T-helper 2 cell treated with Interferon-gamma antibody and Interleukin-4, amounts not matched to agents 5 μg/mL and 100 μg/mL, for 36 hours (primary cell): ENCODE data around the gene IRF2.
A peak's percentile ranks its signal among the peaks of the same experiment; 100 is the strongest.

Experiments
- DNase-seq: peaks from one replicate; pipeline ENCODE4 v3.0.0; 2021; ENCODE audit warnings: low spot score
- H3K27ac Mint-ChIP-seq: one replicate; pipeline ENCODE4 v1.8.0; 2021; ENCODE audit warnings: mild to moderate bottlenecking, mixed read lengths
- H3K27me3 Mint-ChIP-seq: one replicate; pipeline ENCODE4 v1.8.0; 2021; ENCODE audit warnings: low read depth, mixed read lengths
- H3K36me3 Mint-ChIP-seq: one replicate; pipeline ENCODE4 v1.8.0; 2021; ENCODE audit warnings: low read depth, mixed read lengths
- H3K4me1 Mint-ChIP-seq: one replicate; pipeline ENCODE4 v1.8.0; 2021; ENCODE audit warnings: low read depth, mixed read lengths
- H3K4me3 Mint-ChIP-seq: one replicate; pipeline ENCODE4 v1.8.0; 2022; ENCODE audit warnings: mild to moderate bottlenecking, moderate library complexity, mixed read lengths
- H3K9me3 Mint-ChIP-seq: one replicate; pipeline ENCODE4 v1.8.0; 2021; ENCODE audit warnings: mixed read lengths

Gene IRF2

DNA sequence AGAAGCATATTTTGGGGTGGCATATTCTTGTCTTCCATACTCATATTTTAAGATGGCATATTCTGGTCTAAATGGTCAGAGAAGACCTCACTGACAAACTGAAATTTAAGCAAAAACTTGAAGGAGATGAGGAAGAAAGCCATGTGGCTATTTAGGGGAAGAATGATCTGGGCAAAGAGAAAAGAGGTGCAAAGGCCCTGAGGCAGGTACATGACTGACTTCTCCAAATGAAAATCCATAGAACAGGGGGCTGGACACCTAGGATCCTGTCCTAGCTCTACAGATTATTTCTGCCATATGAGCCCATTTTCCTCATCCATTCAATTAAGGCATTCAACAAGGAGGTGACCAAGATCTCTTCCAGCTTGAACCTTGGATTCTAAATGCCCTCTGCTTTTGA, 105.6 kb downstream of the IRF2 start:
- Mint-ChIP-seq H3K4me1 (peaks cover 6% of the 10 kb centered on the region), H3K4me3 (no peak overlapping the region), H3K9me3 (no peaks in the 10 kb centered on the region), H3K36me3 (no peaks in the 10 kb centered on the region), H3K27ac (no peak overlapping the region), H3K27me3 (no peaks in the 10 kb centered on the region)
- DNase-seq: no peak

GRCh38 chr4:184368290-184368689, 106.1 kb downstream of the IRF2 start:
- H3K36me3 Mint-ChIP-seq: no peaks in the 10 kb centered on the region

DNA sequence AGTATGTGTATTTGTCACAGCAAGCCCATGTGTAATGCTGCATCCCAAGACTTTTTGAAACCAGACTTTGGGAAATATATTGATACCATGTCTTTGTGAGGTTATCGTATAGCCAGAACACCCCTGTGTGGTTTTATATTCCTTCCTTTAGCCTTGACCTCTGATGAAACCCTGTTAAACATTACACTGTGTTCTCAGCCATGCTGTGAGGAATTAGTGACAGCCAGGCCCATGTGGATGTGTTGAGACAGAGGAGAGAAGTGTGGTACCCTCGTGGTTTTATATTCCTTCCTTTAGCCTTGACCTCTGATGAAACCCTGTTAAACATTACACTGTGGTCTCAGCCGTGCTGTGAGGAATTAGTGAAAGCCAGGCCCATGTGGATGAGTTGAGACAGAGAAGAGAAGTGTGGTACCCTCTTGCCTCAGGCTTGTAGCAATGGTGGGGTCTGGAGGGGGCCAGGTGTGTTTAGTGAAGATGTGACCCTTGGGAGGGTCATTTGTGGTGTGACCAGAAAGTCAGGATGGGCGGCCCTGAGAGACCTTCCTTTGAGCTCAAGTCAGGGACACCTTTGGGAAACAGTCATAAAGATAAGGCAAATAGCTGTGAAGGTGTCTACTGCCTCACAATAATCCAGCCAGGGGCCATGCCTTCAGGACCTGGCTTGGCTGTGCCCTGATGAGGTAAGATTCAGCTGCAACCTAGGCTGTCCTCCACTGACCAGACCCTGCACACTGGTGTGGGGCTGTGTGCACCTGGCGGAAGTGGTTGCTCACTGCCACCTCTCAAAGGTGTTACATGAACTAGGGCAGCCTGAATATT, 110.0 kb downstream of the IRF2 start:
- no peak for DNase-seq
- no peak overlapping the region for H3K4me3 Mint-ChIP-seq
- no peaks in the 10 kb centered on the region for H3K9me3 Mint-ChIP-seq
- H3K4me1 Mint-ChIP-seq: peaks cover 4% of the 10 kb centered on the region
- no peaks in the 10 kb centered on the region for H3K36me3 Mint-ChIP-seq
- no peaks in the 10 kb centered on the region for H3K27me3 Mint-ChIP-seq
- H3K27ac Mint-ChIP-seq: no peak overlapping the region

More at GRCh38 chr4:184368290-184368689, 106.1 kb downstream of the IRF2 start:
- no peaks in the 10 kb centered on the region for H3K27me3 Mint-ChIP-seq
- H3K27ac Mint-ChIP-seq: no peak overlapping the region
- no peak overlapping the region for H3K4me3 Mint-ChIP-seq
- no peaks in the 10 kb centered on the region for H3K9me3 Mint-ChIP-seq
- DNase-seq: no peak
- H3K4me1 Mint-ChIP-seq: peaks cover 2% of the 10 kb centered on the region

DNA sequence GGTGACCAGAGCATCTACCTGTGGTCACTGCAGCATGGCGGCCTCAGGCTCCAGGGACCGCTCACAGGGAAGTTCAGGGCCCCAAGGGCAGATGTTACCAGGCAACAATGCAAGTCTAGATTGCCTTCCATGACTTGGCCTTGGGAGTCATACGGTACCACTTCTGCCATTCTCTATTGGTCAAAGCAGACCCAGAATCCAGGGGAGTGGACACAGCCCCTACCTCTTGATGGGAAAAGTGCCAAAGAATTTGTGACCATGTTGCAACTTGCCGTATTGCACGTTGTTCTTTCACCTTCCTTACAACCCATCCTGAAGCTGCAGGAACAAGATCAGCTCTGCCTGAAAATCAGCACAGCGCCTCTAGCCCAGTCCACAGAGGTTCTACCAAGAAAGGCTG, 111.1 kb downstream of the IRF2 start:
- Mint-ChIP-seq H3K4me1 (peaks cover 4% of the 10 kb centered on the region), H3K36me3 (no peaks in the 10 kb centered on the region), H3K27ac (no peak overlapping the region), H3K9me3 (no peaks in the 10 kb centered on the region), H3K27me3 (no peaks in the 10 kb centered on the region), H3K4me3 (no peak overlapping the region)
- no peak for DNase-seq

GRCh38 chr4:184362396-184362795, 112.0 kb downstream of the IRF2 start:
- H3K4me1 Mint-ChIP-seq: peaks cover 4% of the 10 kb centered on the region
- DNase-seq: no peak
- H3K36me3 Mint-ChIP-seq: no peaks in the 10 kb centered on the region
- no peaks in the 10 kb centered on the region for H3K27me3 Mint-ChIP-seq
- H3K4me3 Mint-ChIP-seq: no peak overlapping the region
- peaks cover 4% of the 10 kb centered on the region for H3K9me3 Mint-ChIP-seq
- no peak overlapping the region for H3K27ac Mint-ChIP-seq

GRCh38 chr4:184361443-184361842, 112.9 kb downstream of the IRF2 start:
- H3K27me3 Mint-ChIP-seq: no peaks in the 10 kb centered on the region
- no peak overlapping the region for H3K4me3 Mint-ChIP-seq
- H3K4me1 Mint-ChIP-seq: peaks cover 1% of the 10 kb centered on the region
- H3K9me3 Mint-ChIP-seq: peaks cover 4% of the 10 kb centered on the region
- H3K27ac Mint-ChIP-seq: no peak overlapping the region
- no peak for DNase-seq
- no peaks in the 10 kb centered on the region for H3K36me3 Mint-ChIP-seq

DNA sequence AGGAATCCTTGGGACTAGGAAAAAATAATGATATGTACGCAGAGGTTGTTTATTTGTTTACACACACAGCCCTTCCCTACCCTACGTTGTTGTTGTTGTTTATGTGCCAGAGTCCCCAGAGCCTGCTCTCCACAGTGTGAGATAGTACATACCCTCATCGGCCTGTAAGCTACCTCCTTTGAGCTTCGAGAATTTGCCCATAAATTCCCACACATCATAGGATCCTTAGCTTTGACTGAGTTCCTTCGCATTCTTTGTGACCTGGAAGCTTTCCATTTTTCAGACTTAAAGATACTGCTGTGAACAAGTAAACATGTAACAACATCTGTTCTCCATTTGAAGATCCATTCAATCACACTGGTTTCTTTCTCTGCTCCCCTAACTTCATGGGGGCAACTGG, 114.5 kb downstream of the IRF2 start:
- H3K27ac Mint-ChIP-seq: no peak overlapping the region
- peaks cover 10% of the 10 kb centered on the region for H3K4me1 Mint-ChIP-seq
- peaks cover 4% of the 10 kb centered on the region for H3K9me3 Mint-ChIP-seq
- no peaks in the 10 kb centered on the region for H3K36me3 Mint-ChIP-seq
- H3K4me3 Mint-ChIP-seq: no peak overlapping the region
- DNase-seq: no peak
- H3K27me3 Mint-ChIP-seq: no peaks in the 10 kb centered on the region

DNA sequence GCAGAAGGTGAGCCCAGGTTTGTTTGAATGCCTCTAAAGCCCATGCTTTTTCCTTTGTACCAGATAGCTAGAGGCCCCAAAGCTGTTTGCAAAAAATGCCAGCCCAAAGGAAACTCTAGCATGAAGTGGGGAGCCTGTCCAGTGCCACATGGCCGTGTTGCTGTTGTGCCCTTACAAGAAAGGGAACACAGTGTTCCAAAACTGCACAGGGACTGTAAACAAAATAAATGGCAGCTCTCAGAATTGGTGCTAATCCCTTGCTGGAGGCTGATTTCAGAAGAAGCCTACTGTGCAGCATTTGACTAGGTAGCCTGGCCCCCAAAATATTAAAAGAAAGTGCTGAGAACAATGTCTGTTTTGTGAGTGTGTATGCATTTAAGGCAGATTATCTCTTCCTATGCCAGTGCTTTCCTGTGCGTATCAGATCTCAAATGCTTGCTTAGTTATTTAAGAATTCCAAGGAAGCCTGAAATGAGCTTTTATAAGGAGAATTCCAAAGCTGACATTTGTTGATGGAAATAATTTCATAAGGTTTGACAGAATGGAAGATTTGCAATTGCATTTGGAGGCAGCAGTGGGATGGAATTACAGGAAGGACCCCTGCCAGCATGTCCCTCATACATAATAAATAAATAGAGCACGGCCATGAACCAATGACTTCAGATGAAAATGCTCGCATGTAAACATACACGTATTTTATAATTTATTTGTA, 115.7 kb downstream of the IRF2 start:
- H3K27me3 Mint-ChIP-seq: no peaks in the 10 kb centered on the region
- DNase-seq: no peak
- no peaks in the 10 kb centered on the region for H3K36me3 Mint-ChIP-seq
- no peak overlapping the region for H3K4me3 Mint-ChIP-seq
- peaks cover 14% of the 10 kb centered on the region for H3K4me1 Mint-ChIP-seq
- peaks cover 4% of the 10 kb centered on the region for H3K9me3 Mint-ChIP-seq
- H3K27ac Mint-ChIP-seq: no peak overlapping the region

DNA sequence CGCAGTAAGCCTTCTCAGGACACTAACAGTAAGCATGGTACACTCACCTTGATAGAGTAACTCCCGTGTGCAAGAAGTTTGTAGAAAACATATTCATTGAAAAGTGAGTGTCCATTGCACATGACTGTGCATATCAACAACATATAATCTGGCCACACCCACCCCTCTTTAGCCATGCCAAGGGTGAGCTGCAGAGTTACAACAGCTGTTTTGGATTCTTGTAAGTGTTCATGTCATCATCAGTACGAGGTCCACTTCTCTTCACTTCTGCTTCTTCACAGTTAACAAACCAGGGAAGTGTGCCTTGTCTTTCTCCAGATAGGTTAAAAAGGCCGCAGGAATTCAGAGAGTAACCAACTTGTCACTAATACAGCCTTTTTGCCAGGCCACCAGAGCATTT, 116.6 kb downstream of the IRF2 start:
- Mint-ChIP-seq H3K4me1 (peaks cover 14% of the 10 kb centered on the region), H3K9me3 (peaks cover 4% of the 10 kb centered on the region), H3K27ac (no peak overlapping the region), H3K27me3 (no peaks in the 10 kb centered on the region), H3K4me3 (no peak overlapping the region), H3K36me3 (no peaks in the 10 kb centered on the region)
- no peak for DNase-seq

- H3K4me1 Mint-ChIP-seq: peaks cover 12% of the 10 kb centered on the region
- H3K4me3 Mint-ChIP-seq: no peak overlapping the region
- no peaks in the 10 kb centered on the region for H3K27me3 Mint-ChIP-seq
- H3K36me3 Mint-ChIP-seq: no peaks in the 10 kb centered on the region
- H3K27ac Mint-ChIP-seq: no peak overlapping the region
- H3K9me3 Mint-ChIP-seq: peaks cover 4% of the 10 kb centered on the region
- no peak for DNase-seq
These were observed 117.2 kb downstream of the IRF2 start for GRCh38 chr4:184357165-184357564.

GRCh38 chr4:184356366-184356765, 118.0 kb downstream of the IRF2 start:
- Mint-ChIP-seq H3K9me3 (peaks cover 4% of the 10 kb centered on the region), H3K4me1 (peaks cover 12% of the 10 kb centered on the region), H3K27me3 (no peaks in the 10 kb centered on the region), H3K27ac (no peak overlapping the region), H3K36me3 (no peaks in the 10 kb centered on the region), H3K4me3 (no peak overlapping the region)
- no peak for DNase-seq

DNA sequence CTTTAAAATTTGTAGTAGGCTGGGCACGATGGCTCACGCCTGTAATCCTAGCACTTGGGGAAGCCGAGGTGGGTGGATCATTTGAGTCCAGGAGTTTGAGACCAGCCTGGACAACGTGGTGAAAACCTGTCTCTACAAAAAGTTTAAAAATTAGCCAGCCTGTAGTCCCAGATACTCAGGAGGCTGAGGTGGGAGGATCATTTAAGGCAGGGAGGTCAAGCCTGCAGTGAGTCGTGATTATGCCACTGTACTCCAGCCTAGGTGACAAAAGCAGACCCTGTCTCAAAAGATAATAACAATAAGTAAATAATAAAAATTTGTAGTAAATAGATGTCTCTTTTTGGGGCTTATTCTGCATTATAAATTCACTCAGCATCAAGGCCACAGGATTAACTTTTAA, 118.5 kb downstream of the IRF2 start:
- H3K9me3 Mint-ChIP-seq: peaks cover 8% of the 10 kb centered on the region
- no peaks in the 10 kb centered on the region for H3K27me3 Mint-ChIP-seq
- H3K4me1 Mint-ChIP-seq: peaks cover 12% of the 10 kb centered on the region
- H3K36me3 Mint-ChIP-seq: no peaks in the 10 kb centered on the region
- no peak overlapping the region for H3K4me3 Mint-ChIP-seq
- no peak for DNase-seq
- no peak overlapping the region for H3K27ac Mint-ChIP-seq

GRCh38 chr4:184355111-184355604, 119.2 kb downstream of the IRF2 start:
- Mint-ChIP-seq H3K9me3 (peaks cover 10% of the 10 kb centered on the region), H3K4me3 (no peak overlapping the region), H3K4me1 (peaks cover 12% of the 10 kb centered on the region), H3K27ac (peak overlapping the region; percentile 29), H3K36me3 (no peaks in the 10 kb centered on the region), H3K27me3 (no peaks in the 10 kb centered on the region)
- peak; percentile 28 for DNase-seq

DNA sequence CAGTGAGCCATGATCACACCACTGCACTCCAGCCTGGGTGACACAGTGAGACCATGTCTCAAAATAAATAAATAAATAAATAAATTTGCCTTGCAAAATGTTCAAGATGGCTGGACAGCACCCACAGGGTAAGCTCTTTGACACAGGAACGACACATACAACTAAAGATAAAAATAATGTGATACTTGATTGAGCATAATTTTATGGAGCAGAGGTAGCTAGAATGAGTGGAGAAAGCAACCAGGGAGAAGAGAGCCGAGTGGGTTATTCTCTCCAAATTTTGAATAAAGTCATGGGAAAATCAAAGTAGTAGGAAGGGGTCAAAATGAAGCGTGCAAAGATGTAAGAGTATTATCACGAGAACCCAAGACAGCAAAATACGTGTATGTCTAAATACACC, 121.5 kb downstream of the IRF2 start:
- H3K36me3 Mint-ChIP-seq: no peaks in the 10 kb centered on the region
- peaks cover 12% of the 10 kb centered on the region for H3K4me1 Mint-ChIP-seq
- peaks cover 9% of the 10 kb centered on the region for H3K9me3 Mint-ChIP-seq
- no peak overlapping the region for H3K27ac Mint-ChIP-seq
- H3K4me3 Mint-ChIP-seq: no peak overlapping the region
- peaks cover 1% of the 10 kb centered on the region for H3K27me3 Mint-ChIP-seq
- DNase-seq: no peak
